Activated CD8-positive, alpha-beta memory T cell treated with anti-CD3 and anti-CD28 coated beads for 24 hours (primary cell): ENCODE measurements around the gene RARB.

Source experiments
- DNase-seq: peaks from one replicate; pipeline ENCODE4 v3.0.0-alpha.2; 2020

Gene RARB

DNA sequence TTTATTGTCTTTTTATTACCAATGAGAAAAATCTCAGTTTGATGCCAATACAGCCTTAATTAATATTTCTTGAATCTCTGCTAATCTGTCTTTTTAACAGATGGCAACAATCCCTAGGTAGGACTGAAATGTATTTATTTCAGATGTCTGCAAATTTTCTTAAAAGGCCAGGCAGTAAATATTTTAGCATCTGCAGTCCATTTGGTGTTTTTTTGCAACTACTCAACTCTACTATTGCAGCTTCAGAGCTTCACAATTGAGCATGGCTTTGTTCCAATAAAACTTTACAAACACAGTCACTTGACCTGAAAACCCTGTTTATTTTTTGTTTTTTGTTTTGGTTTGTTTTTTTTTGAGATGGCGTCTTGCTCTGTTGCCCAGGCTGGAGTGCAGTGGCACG lies 82.7 kb downstream of the RARB start:
- DNase-seq: no peak

DNA sequence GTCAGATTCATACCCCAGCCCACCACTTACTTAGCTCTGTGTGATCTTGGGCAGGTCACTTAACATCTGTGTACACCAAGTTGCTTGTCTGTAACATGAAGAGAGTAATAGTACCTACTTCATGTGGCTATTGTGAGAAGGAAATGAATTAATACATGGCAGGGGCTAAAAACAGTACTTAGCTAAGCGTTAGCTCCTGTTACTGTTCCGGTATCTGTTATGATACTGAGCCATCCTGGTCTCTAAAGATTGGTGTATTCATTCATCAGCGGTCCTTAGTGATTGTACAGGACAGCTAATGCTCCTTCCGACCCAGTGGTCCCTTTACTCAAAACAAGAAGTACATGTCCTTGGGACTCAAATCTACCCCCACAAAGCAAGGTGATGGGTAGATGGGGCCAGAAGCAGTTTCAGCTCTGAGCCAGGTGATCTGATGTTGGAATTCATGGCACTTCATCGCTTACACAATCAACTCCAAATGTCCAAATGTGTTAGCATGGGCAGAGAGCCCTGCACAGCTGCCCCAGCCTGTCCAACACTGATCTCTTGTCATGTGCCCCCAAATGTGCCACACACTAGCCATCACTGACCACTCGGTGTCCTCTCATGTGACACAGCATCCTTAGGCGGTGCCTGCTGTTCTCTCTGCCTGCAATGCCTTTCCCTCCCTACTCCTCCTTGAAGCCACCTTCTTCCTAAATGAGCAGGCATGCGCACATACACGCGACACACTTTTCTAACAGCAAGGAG lies 84.1 kb downstream of the RARB start:
- DNase-seq: no peak

DNA sequence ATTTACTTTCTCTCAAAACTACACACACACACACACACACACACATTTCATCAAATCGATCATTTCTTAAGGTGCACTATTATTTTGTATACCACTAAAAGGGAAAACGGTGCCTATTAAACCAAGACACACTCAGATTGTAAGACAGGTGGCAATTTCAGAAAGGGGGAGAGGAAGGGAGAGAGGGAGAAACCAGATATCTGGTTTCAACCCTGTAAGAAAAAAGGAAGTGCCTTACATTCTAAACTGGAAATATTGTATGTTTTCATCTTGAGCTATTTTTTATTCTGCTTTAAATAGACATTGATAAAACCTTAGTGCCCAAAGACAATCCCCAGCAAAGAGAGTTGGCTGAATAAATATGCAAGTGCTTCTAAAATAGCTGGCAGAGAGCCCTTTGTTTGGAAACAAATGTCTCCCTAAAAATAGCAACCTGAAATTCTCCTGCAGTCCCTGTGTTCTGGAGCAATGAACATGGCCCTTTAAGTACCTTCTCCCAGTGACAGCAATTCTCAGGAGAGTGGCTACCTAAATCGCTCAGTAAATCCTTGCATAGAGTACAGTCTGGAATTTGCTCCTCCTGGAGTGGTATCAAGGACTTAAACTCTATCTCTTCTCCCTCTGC lies 85.7 kb downstream of the RARB start:
- no peak for DNase-seq

DNA sequence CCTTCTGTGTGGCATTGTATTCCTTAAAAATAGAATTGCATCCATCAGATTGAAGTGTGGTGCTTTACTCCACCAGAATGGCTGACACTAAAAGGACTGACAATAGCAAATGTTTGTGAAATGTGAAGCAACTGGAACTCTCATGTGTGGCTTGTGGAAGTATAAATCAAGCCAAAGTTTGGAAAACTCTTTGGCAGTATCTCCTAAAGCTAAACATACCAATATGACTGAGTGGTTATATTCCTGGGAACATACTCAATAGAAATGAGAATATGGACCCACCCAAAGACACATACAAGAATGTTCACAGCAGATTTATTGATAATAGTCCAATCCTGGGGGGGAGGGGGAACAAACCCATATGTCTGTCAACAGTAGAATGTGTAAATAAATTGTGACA lies 87.1 kb downstream of the RARB start:
- no peak for DNase-seq

DNA sequence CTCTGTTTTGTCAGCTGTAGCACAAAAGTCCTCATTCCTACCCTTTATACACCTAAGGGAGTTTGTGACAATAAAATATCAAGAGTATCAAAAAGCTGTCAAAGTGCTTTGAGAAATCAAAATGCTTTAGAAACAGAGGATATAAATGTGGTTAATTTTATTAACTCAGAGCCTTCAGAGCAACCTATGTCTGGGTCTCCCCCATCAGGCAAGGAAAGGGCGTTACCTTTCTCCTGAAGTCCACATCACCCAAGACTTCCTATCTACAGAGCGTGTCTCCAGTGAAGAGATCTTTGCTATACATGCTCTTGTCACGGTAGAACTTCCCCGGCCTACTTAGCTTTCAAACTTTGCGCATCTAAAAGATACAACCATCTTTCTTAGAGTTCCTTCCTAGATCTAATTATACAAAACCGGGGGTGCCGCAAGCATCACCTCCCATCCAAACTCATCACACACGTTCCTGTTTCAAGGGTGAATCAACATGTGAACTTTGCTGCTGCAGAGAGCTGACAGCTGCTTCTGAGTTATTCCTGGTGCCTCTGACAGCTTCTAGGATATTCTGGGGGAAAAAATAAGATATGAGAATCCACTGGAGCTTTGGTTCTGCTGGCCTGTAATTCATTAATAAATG lies 93.0 kb downstream of the RARB start:
- DNase-seq: no peak

DNA sequence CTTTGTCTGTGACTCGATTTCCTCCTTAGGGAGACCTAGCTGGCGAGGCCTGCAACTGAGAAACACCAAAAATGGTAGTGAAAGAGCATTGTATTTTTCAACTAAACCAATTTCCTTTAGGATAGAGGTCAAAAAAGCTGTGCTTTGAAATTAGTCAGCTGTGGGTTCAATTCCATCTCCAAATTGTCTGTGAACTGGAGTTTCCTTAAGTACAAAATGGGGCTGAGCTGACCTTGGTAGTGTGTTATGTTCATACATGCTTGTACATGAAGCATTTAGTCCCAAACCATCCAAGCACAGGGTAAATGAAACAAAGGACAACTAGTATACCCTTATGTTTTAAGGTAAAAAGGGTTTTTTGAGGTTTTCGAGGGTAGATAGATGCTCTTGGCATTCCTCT lies 99.3 kb downstream of the RARB start:
- no peak for DNase-seq

DNA sequence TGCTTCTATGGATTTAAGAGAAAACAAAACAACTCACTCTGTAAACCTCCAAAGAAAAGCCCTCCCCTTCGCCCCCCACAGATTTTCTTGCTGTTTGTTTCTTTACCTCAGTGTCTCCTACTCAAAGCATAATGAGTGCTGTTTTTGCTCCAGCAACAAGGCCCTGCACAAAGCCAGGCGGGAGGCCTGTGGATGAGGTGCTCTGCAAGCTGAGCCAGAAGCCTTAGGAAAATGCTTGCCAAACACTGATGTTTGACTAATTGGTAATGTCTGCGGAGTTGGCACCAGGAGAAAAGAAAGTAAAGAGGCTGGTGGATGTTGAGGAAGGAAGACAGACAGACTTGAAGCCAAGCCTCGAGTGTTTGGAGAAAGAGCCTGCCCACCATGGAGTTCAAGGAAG lies 99.7 kb downstream of the RARB start:
- DNase-seq: no peak

DNA sequence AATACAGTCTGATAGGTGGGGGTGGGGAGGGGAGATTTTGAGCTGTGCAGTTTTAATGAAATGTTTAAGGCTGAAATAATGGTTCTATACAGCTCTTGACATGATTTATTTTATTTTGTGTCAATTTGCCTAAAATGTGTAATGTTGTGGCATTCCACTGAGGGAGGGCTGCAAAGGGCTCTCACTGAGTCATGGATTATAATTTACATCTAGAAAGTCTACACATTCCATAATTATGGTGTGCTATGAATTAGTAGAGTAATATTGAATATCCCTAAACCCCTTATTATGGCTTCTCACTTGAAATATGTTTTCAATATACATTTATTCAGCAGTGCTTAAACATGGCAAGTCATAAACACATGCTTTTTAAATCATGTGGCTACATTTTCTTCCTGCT lies 103.9 kb downstream of the RARB start:
- DNase-seq: no peak

DNA sequence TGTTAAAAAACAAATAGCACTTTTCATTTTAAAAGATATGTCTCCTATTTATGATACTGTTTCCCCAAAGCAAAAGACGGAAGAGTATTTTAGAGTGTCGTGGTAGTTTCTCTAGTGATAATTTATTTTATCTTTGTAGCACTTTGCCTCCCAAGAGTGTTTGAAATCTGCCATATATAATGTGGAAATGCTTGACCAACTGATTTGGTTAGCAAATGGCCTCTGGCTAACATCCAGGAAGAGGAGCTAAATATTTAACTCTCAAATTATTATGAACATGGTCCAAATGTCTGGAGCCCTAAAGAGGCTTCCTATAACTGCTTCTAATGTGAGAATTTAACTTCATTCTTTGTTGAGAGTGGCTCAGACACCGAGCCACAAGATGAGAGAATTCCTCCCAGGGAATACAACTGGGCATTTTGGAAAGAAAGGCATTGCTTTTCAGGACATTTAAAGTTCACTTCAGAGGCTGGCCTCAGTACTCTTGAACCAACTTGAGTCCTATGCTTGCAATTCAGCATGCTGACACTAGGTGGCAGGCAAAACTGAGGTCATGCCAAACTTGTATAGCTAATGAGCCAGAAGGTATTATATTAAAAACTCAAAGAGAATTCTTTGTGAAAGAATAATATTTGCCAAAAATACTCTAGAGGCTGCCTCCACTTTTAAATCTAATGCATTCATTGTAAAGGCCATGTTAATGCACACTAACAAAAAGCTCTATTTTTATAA lies 104.5 kb downstream of the RARB start:
- no peak for DNase-seq

DNA sequence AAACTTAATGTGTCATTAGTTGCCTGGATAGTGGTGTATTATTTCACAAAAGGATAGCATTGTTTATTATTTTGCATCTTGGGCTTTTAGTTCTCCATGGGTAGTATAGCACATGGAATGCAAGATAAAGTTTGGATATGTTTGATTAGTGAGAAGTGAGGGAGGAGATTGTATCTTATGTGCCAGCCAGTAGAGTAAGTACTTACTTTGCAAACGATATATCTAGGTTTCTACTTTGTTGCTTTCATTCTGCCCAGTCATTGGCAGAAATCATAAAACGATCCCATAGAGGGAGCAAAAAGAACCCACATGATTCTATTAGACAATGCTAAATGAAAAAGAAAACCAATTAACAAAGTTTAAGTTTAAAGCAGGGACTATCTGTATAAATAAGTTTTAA lies 105.3 kb downstream of the RARB start:
- DNase-seq: no peak

DNA sequence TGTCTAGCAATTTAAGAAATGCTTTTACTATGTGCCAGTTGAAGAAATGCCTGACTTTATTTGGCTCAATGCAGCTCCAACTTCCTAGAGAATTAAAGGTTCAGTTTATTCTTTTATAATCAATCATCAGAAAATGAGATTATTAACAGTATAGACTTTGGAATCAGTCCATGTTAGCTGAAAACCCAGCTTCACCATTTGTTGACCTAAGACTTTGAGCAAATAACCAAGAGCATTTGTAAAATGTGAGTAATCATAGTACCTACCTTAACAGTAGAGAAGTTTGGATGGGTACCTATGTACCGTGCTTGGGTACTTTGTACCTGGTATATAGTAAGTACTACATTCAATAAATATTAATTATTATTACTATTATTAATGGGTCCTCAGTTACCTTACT lies 105.9 kb downstream of the RARB start:
- no peak for DNase-seq

DNA sequence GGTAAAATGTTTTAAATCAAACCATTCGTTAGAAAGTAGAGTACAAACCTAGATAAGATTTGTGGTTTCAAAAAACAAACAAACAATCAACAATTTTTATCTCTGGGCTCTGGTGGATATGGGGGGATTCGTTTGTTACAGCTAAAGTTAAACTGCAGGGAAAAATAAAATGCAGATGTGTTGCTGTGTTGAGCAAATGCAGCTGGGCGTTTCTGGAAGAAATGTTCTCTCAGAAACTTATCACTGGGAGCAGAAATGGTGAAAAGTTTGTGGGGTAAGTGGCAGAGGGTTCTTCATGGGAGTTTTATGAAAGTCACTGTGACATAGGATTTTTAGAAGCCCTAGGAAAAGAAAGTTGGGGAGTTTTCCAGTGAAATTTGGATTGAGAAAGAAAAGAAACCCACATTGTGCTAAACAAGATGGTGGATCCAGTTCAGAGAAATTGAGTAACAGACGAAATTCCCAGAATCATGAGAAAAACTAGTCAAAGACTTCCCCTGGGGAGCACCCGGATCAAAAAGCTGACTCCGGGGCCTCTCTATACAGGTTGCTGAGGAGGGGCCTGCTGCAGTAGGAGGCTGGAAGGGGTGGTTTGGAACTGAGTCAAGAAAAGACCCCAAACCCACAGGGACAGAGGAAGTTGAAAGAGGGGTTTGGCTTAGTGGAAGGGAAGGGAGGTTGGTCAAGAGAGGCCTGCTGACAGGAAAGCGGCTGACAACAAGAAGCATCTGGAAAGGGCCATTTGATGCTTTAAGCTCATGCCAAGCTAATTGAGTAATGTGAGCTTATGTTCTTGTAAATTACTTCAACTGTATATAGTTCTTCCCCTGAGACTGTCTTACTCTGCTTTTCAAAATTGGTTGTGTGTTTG lies 108.7 kb downstream of the RARB start:
- no peak for DNase-seq

DNA sequence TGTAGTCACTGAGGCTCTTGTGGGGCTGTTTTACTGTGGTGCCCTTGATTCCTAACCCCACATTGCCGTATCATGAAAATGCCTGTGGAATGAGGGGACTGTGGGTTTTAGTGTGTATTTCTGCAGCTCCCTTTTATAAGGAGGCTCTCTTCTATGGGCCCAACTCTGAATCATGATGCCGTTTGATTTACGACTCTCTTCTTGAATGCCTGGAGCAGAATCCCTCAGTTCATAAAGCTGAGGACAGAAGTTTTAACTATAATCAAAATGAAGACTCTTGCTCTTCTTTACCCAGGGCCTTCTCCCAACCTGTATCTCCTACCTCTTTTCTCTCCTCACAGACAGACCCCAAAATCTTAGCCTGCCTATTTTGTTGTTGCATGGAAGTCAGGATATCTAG lies 109.5 kb downstream of the RARB start:
- DNase-seq: no peak

DNA sequence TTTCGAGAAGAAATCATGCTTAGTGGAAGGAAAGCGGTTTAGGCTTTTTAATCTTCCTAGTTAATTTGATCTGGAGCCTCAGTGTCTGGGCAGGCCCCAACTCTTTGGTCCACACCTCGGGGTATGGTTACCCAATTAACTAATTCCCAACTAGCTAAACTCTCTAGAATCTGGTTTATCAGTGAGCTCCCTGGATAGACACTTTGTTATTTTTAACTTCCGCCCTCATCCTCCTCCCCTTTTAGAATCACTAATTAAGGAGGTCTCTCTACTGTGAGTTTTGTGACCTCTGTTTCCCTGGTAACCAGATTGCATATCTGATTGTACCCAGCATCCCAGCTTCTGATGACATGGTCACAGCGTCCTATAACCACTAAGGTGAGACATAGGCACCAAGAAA lies 112.2 kb downstream of the RARB start:
- DNase-seq: no peak

DNA sequence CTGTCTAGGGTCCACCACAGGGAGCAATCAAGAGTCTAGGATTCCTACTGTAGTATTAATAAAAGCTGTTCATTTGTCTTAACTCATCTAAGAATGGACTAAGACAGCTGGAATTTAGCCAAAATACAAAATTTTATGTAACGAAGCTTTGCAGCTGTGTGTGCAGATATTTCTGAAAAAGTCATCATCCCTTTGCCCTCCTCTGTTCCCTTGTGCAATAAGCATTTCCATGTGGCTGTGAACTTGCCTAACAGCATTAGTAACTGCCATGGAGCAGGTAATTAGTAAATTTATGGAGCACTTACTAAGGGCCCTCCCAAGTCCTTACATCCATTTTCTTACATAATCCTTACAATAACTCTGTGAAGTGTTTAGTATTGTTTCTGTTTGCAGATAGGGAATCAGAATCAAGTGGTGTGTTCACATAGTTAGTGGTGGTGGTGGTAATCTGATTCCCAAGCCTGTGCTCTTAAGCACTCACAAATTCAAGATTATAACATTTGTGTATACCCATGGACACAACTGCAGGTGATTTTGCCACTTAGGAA lies 114.5 kb downstream of the RARB start:
- no peak for DNase-seq

DNA sequence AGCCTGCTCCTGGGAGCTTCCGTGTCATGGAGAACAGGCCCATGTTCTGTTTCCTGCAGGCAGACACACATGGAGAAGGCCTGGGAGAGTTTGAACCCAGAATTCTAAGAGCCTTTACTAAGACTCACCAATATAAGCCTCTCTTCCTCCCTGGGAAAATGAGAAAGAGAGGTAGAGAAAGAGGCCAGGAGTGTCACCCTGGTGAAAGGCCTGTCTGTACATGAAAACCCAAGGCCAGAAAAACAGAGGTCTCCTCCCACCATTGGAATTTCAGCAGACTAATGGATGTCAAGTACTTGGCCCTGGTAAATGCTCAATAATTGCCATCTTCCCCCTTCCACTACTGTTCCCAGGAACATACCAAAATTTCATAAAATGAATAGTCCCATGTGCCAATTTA lies 119.0 kb downstream of the RARB start:
- no peak for DNase-seq

DNA sequence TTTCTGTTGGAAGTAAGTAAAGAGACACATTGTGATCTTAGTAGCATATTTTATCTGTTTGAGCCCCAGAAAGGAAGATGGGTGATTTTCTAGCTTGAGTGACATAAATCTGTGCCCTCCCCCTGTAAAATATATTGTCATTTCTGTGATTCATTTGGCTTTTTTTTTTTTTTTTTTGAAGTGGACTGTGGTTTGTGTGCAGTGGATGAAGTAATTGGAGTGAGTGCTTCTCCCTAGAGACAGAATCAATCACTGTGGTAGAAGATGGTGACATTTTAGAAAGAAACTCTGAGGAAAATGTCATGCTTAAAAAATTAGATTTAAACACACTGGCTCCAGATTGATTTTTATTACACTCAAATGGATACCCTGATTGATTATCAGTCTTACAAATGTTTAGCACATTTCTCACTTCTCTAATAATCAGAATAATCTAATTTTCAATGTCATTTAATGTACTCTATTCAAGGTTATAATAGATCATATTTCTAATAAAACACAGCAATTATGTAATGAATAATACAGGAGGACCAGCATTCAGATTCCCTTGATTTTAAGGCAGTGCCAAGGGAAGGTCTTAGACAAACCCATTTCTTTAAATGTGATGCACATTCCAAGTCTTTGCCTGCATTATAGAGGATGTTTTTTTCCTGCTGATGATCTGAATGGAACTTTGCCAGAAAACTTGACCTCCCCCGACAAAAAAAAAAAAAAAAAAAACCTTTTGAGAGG lies 120.0 kb downstream of the RARB start:
- no peak for DNase-seq

DNA sequence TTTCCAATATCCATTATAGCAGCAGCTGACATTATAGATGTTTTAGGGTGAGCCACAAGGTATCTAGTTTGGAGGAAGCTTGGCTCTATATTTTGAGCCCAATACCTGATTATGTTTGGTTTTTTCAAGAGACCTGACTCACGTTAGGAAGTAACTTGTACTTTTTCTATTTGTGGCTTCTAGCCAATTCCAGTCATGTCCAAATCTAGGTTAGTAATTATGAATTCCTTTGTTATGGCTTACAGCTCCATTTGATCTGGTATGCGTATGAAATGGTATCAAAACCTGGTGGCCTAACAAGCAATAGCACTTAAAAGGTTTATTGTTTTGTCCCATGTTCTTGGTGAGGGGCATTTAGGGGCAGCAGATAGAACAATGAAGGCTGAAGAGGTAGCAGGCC lies 120.8 kb downstream of the RARB start:
- DNase-seq: no peak

DNA sequence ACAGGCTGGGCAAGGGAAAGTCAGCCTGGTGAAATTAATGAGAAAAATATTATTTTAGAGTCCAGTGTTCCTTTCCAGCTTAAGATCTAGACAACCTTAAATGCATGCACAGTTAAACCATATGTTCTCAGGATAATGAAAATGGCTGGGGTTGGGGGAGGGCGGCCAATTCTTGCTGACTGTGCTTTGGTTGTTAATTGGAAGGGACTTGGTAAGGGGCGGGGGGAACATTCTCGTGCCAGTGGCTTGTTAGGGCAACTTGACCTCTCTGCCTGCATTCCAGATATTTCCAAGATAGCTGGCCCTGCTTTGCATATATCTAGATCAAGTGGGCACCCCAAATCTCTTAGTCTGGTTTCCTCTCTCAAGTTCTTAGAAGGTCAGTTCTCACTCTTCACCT lies 124.2 kb downstream of the RARB start:
- DNase-seq: no peak

DNA sequence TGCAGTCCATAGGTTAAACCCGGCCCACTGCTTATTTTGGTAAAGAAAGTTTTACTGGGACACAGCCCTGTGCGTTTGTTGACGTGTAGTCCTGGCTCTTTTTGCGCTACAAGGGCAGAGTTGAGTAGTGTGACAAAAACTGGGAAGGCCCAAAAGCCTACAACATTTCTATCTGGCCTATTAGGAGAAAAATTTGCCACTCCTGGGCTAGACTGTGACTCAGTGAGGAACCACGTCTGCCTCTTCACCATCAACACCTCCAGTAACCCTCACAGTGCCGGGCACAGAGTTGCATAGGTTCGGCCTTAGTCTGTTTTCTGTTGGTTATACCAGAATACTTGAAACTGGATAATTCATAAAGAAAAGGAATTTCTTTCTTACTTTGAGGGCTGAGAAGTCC lies 126.3 kb downstream of the RARB start:
- DNase-seq: no peak

DNA sequence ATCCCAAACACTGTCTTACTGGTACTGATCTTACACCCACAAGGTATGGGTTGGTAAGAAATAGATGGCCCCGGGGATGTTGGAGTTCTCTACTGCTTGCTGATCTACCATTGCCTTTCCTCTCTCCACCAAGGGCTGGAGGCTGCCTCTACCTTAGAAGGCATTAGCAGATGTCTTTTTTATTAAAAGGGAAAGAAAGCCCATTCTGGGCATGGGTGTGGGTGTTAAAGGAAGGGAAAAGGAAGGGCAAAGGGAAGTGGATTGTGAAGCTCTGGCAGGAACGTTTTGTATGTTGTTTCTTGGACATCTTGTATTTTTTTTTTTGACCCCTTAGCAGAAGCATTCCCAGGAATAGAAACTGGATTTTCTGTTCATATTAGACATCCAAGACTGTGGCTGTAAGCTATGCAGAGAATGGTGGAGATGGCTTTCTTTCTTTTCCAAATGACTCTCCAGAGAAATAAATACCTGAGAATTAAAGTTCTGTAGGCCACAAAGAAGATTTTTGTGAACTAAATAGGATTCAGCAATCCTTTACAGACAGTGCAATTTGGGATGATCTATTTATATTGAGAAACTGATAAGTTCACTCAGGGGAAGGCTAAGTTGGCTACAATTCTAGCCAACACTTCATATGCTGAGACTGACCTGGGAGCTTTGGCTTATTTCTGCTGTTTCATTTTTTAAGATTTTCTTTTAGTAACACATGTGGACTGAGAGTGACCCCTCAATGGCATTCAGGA lies 127.8 kb downstream of the RARB start:
- DNase-seq: no peak
